Measurements from ENCODE around the gene SMIM5. TPM values are rescaled to one million over a fixed set of nuclear protein-coding genes. Genes with fewer than 3 reads are reported as not detected.

The SMIM5 gene
- total and polyA plus RNA-seq, 2 of the 13 experiments (the other 11 are each of a cell fraction or from before 2014, with no cell fraction given), result not detected

DNA sequence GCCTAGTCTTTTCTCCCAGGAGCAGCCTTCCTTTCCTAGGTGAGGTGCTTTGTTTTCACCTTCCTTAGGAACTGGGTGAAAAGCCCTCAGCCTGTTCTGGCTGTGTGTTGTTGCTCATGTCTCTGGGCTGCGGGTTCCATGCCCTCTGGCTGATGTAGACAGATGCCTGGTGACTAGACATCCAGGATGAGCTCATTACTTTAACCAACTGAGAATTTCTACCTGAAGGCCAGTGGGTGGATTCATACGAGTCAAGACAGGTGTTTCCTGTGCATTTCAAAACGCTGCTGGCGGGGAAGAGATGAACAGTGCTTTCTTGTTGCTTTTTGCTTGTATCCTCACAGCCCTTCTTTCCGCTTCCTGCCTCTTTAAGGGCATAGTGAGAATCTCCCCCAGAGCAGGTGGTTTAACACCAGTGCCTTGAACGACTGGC lies 56.2 kb downstream of the SMIM5 start:
- peaks cover 45% of the 10 kb centered on the region for H3K79me2 ChIP-seq (ENCODE audit: insufficient read depth, low read length)
- no peak overlapping the region for H2AFZ ChIP-seq (ENCODE audit: low read length)
- no peak for DNase-seq (ENCODE audit: low spot score)
- FAIRE-seq, result no peak
- ChIA-PET CTCF (ENCODE audit: low intra/inter-chr PET ratio, low total read pairs) (no interaction called here), POLR2A (no interaction called here)
- peaks cover 33 to 81% of the 10 kb centered on the region in 2 experiments for H3K36me3 ChIP-seq (replicated peaks in 1 of 2; ENCODE audit: control insufficient read depth in 1 of 2, insufficient read depth in 2 of 2, low read length in 2 of 2)
- H3K4me1 ChIP-seq (ENCODE audit: insufficient read depth, low read length), result peaks cover 3% of the 10 kb centered on the region
- no peaks in the 10 kb centered on the region; the same call in 1 of the 2 replicates for H4K20me1 ChIP-seq (ENCODE audit: insufficient read depth, low read length)
- ATAC-seq, result no peak
- H3K27ac ChIP-seq (ENCODE audit: extremely low read length, insufficient read depth, low read length), result no peak overlapping the region
- H3K4me2 ChIP-seq (ENCODE audit: low read depth, low read length), result no peak overlapping the region
- no TSS peak for BruUV-seq (replicated peaks)
- H3K4me3 ChIP-seq (replicated peaks in 1 of 3; ENCODE audit: insufficient read depth in 1 of 3, low read depth in 2 of 3, low read length in 3 of 3), result no peak overlapping the region
- H3K9ac ChIP-seq (ENCODE audit: insufficient read depth, low read depth, low read length), result no peak overlapping the region
- 98% methylated on average over 6 of the region's 6 CpGs for WGBS (ENCODE audit: low lambda C conversion rate)
- in situ Hi-C loops (cut with HindIII; ENCODE audit: extremely low pct_ligation_motif_present, low pct_unique_long_range_greater_than_20kb) (no loop called here), intact Hi-C loops (cut with micrococcal nuclease; ENCODE audit: unreplicated experiment) (no loop called here)
- TF ChIP-seq MAX (IDR thresholded peaks at IDR 0.05) (no peak), ZNF160 (CRISPR knock-in tag; IDR thresholded peaks at IDR 0.05) (no peak), BRCA1 (CRISPR knock-in tag; IDR thresholded peaks at IDR 0.05) (no peak), ZFY (CRISPR knock-in tag; IDR thresholded peaks at IDR 0.05) (no peak), ZFP36L1 (CRISPR knock-in tag; IDR thresholded peaks at IDR 0.05) (no peak), ZNF850 (CRISPR knock-in tag; conservative IDR thresholded peaks at IDR 0.05) (no peak)
- no peaks in the 10 kb centered on the region for H3K9me3 ChIP-seq (ENCODE audit: low read length)
- no peaks in the 10 kb centered on the region for H3K27me3 ChIP-seq (ENCODE audit: control insufficient read depth in 1 of 2, insufficient read depth in 2 of 2, low read length in 2 of 2)

Other genes with a start within 250 kb of the SMIM5 start
- gene GRB2, start 227.8 kb upstream of the SMIM5 start, total RNA-seq (2016; rRNA removed; fragmentation: Illumina TruSeq; extraction: Trizol), result 92.3 and 95.7 TPM in 2 replicates
- 67.9 and 84.6 TPM in 2 replicates for gene GRB2, start 227.8 kb upstream of the SMIM5 start, polyA plus RNA-seq (2011; rRNA removed)
- 20.8 and 32.6 TPM in 2 replicates for gene TMEM94, start 176.8 kb upstream of the SMIM5 start, total RNA-seq (2016; rRNA removed; fragmentation: Illumina TruSeq; extraction: Trizol)
- 134 and 150 TPM in 2 replicates for gene TMEM94, start 176.8 kb upstream of the SMIM5 start, polyA plus RNA-seq (2011; rRNA removed)
- 5.2 and 10.6 TPM in 2 replicates for gene CASKIN2, start 117.9 kb upstream of the SMIM5 start, total RNA-seq (2016; rRNA removed; fragmentation: Illumina TruSeq; extraction: Trizol)
- 6.8 and 7.8 TPM in 2 replicates for gene CASKIN2, start 117.9 kb upstream of the SMIM5 start, polyA plus RNA-seq (2011; rRNA removed)
- 43.6 and 62.9 TPM in 2 replicates for gene TSEN54, start 116.9 kb upstream of the SMIM5 start, total RNA-seq (2016; rRNA removed; fragmentation: Illumina TruSeq; extraction: Trizol)
- 63.3 and 64.4 TPM in 2 replicates for gene TSEN54, start 116.9 kb upstream of the SMIM5 start, polyA plus RNA-seq (2011; rRNA removed)
- 53.9 and 86.7 TPM in 2 replicates for gene LLGL2, start 107.7 kb upstream of the SMIM5 start, total RNA-seq (2016; rRNA removed; fragmentation: Illumina TruSeq; extraction: Trizol)
- gene LLGL2, start 107.7 kb upstream of the SMIM5 start, polyA plus RNA-seq (2011; rRNA removed), result 83.0 and 109 TPM in 2 replicates
- gene MYO15B, start 45.6 kb upstream of the SMIM5 start, total RNA-seq (2016; rRNA removed; fragmentation: Illumina TruSeq; extraction: Trizol), result 1.9 and 2.8 TPM in 2 replicates
- 8.1 and 11.2 TPM in 2 replicates for gene MYO15B, start 45.6 kb upstream of the SMIM5 start, polyA plus RNA-seq (2011; rRNA removed)
- 17.8 and 32.0 TPM in 2 replicates for gene RECQL5, start 33.7 kb downstream of the SMIM5 start, total RNA-seq (2016; rRNA removed; fragmentation: Illumina TruSeq; extraction: Trizol)
- 27.7 and 33.4 TPM in 2 replicates for gene RECQL5, start 33.7 kb downstream of the SMIM5 start, polyA plus RNA-seq (2011; rRNA removed)
- 99.4 and 109 TPM in 2 replicates for gene SAP30BP, start 33.9 kb downstream of the SMIM5 start, total RNA-seq (2016; rRNA removed; fragmentation: Illumina TruSeq; extraction: Trizol)
- gene SAP30BP, start 33.9 kb downstream of the SMIM5 start, polyA plus RNA-seq (2011; rRNA removed), result 67.7 and 80.1 TPM in 2 replicates
- 4.0 and 6.9 TPM in 2 replicates for gene ITGB4, start 88.0 kb downstream of the SMIM5 start, total RNA-seq (2016; rRNA removed; fragmentation: Illumina TruSeq; extraction: Trizol)
- 14.5 and 14.7 TPM in 2 replicates for gene ITGB4, start 88.0 kb downstream of the SMIM5 start, polyA plus RNA-seq (2011; rRNA removed)
- gene GALK1, start 131.8 kb downstream of the SMIM5 start, total RNA-seq (2016; rRNA removed; fragmentation: Illumina TruSeq; extraction: Trizol), result 93.6 and 95.6 TPM in 2 replicates
- gene GALK1, start 131.8 kb downstream of the SMIM5 start, polyA plus RNA-seq (2011; rRNA removed), result 59.9 and 93.0 TPM in 2 replicates
- 28.6 and 33.0 TPM in 2 replicates for gene UNK, start 151.4 kb downstream of the SMIM5 start, total RNA-seq (2016; rRNA removed; fragmentation: Illumina TruSeq; extraction: Trizol)
- 30.7 and 31.6 TPM in 2 replicates for gene UNK, start 151.4 kb downstream of the SMIM5 start, polyA plus RNA-seq (2011; rRNA removed)
- 27.2 and 42.7 TPM in 2 replicates for gene UNC13D, start 211.0 kb downstream of the SMIM5 start, total RNA-seq (2016; rRNA removed; fragmentation: Illumina TruSeq; extraction: Trizol)
- gene UNC13D, start 211.0 kb downstream of the SMIM5 start, polyA plus RNA-seq (2011; rRNA removed), result 29.7 and 40.0 TPM in 2 replicates
- gene WBP2, start 221.9 kb downstream of the SMIM5 start, total RNA-seq (2016; rRNA removed; fragmentation: Illumina TruSeq; extraction: Trizol), result 28.2 and 29.2 TPM in 2 replicates
- 29.5 and 34.6 TPM in 2 replicates for gene WBP2, start 221.9 kb downstream of the SMIM5 start, polyA plus RNA-seq (2011; rRNA removed)
- 59.7 and 82.0 TPM in 2 replicates for gene TRIM47, start 245.1 kb downstream of the SMIM5 start, total RNA-seq (2016; rRNA removed; fragmentation: Illumina TruSeq; extraction: Trizol)
- 33.5 and 45.8 TPM in 2 replicates for gene TRIM47, start 245.1 kb downstream of the SMIM5 start, polyA plus RNA-seq (2011; rRNA removed)

Measured in HepG2 (cell line).